Cardiac muscle cell (in vitro differentiated cells and primary cell): Measurements from ENCODE around the gene PILRA. TPM values are rescaled to one million over a fixed set of nuclear protein-coding genes. Genes with fewer than 3 reads are reported as not detected.
A peak's percentile ranks its signal among the peaks of the same experiment; 100 is the strongest.
"Not testable (repeated sequence)": the region's sequence is repeated elsewhere in the genome, so short reads cannot be mapped to it uniquely, and the experiment has no call there.

Experiments used
- DNase-seq, 2 donors: peaks; one replicate each; pipeline versions ENCODE4 v3.0.0 to v3.0.0-alpha.2; 2010 to 2017; ENCODE audit warnings: low read depth in 1 of 2, low spot score in 1 of 2
- H3K27ac ChIP-seq: fragments of 200-600 bp; sonication (generic); 2 replicates; pipeline ENCODE4 v1.5.1; 2016
- H3K27me3 ChIP-seq: fragments of 200-600 bp; sonication (generic); 2 replicates; pipeline ENCODE4 v1.6.0; 2016; ENCODE audit warnings: control low read depth
- H3K36me3 ChIP-seq: fragments of 200-600 bp; sonication (generic); 2 replicates; pipeline ENCODE4 v1.5.1; 2016; ENCODE audit warnings: control low read depth
- H3K4me1 ChIP-seq: fragments of 200-600 bp; sonication (generic); 2 replicates; pipeline ENCODE4 v1.8.1; 2017; ENCODE audit warnings: low read depth, mild to moderate bottlenecking, mixed run types
- H3K4me3 ChIP-seq: fragments of 200-600 bp; sonication (generic); 2 replicates; pipeline ENCODE4 v1.5.1; 2016; ENCODE audit warnings: mild to moderate bottlenecking
- H3K9me3 ChIP-seq: fragments of 200-600 bp; sonication (generic); 2 replicates; pipeline ENCODE4 v1.5.1; 2017; ENCODE audit warnings: low read depth, mild to moderate bottlenecking, control low read depth
- CTCF ChIP-seq: IDR thresholded peaks from 2 replicates; pipeline ENCODE4 v1.5.1; 2012; ENCODE audit warnings: low read depth, mild to moderate bottlenecking, low read length
- polyA plus RNA-seq: library from polyadenylated mRNA; unstranded; fragments of >200 nt; fragmentation: Nextera tagmentation; extraction: Ambion mirVana; gene quantifications from 2 replicates; pipeline ENCODE4 v1.2.1, GENCODE V29; 2016
- total RNA-seq: library from RNA; depleted of rRNA; stranded (reverse); fragments of >200 nt; gene quantifications from 2 replicates; pipeline ENCODE4 v1.2.3, GENCODE V29; 2016

PILRA gene
- total and polyA plus RNA-seq, 2 experiments from 2014 or later, result 3.1 to 4.0 TPM

GRCh38 chr7:100344560-100345287 is 28.6 kb upstream of the PILRA start:
- not testable (repeated sequence) for H3K4me1 ChIP-seq, H3K9me3 ChIP-seq, H3K4me3 ChIP-seq, H3K27me3 ChIP-seq
- peaks cover 37% of the 10 kb centered on the region for H3K36me3 ChIP-seq
- H3K27ac ChIP-seq, result peak overlapping the region; percentile 69
- peak; percentile 38 to 80 for DNase-seq
- peak; percentile 54 for TF ChIP-seq CTCF

DNA sequence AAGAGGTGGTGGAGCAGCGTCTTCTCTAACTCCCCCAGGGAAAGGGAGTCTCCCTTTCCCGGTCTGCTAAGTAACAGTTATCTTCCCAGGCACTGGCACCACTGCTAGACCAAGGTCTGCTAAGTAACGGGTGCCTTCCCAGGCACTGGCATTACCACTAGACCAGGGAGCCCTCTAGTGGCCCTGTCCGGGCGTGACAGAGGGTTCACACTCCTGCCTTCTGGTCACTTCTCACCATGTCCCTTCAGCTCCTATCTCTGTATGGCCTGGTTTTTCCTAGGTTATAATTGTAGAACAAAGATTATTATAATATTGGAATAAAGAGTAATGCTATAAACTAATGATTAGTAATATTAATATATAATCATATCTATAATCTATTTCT is 28.0 kb upstream of the PILRA start:
- H3K36me3 ChIP-seq, result peaks cover 41% of the 10 kb centered on the region
- peak; percentile 38 for TF ChIP-seq CTCF

GRCh38 chr7:100346921-100347320 is 26.4 kb upstream of the PILRA start:
- no peak overlapping the region for H3K27ac ChIP-seq
- no peaks in the 10 kb centered on the region for H3K27me3 ChIP-seq
- peaks cover 44% of the 10 kb centered on the region for H3K36me3 ChIP-seq
- H3K4me1 ChIP-seq, result peaks cover 4% of the 10 kb centered on the region
- DNase-seq, result no peak
- TF ChIP-seq CTCF, result no peak
- H3K9me3 ChIP-seq, result no peaks in the 10 kb centered on the region
- no peak overlapping the region for H3K4me3 ChIP-seq

More for the DNA sequence above, 28.0 kb upstream of the PILRA start:
- not testable (repeated sequence) for H3K9me3 ChIP-seq, H3K27ac ChIP-seq, H3K27me3 ChIP-seq, H3K4me3 ChIP-seq, H3K4me1 ChIP-seq
- peak; percentile 57 to 67 for DNase-seq

DNA sequence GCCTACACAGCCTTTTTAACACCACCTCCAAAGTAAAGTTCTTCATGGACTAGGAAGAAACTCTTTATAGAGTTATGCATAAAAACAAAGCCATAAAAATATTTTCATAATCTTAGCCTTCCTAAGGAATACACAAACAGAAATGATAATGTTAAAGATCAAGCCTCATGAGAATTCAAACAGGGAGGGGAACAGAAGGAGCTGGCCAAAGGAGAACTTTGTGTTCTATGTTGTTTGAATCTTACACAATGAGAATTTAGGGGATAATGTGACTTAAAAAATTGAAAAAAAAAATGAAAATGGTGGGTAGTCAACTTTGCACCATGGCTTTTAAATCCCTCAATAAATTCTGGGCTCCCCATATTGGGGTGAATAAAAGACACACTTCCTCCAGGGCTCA is 24.5 kb upstream of the PILRA start:
- no peaks in the 10 kb centered on the region for H3K27me3 ChIP-seq
- no peaks in the 10 kb centered on the region for H3K9me3 ChIP-seq
- H3K36me3 ChIP-seq, result peaks cover 47% of the 10 kb centered on the region
- DNase-seq, result no peak
- H3K27ac ChIP-seq, result no peak overlapping the region
- H3K4me1 ChIP-seq, result peaks cover 4% of the 10 kb centered on the region
- no peak for TF ChIP-seq CTCF
- no peak overlapping the region for H3K4me3 ChIP-seq

GRCh38 chr7:100349757-100350156 is 23.5 kb upstream of the PILRA start:
- TF ChIP-seq CTCF, result no peak
- Histone ChIP-seq H3K4me3 (no peak overlapping the region), H3K27me3 (no peaks in the 10 kb centered on the region), H3K27ac (no peak overlapping the region), H3K9me3 (no peaks in the 10 kb centered on the region), H3K36me3 (peaks cover 49% of the 10 kb centered on the region), H3K4me1 (peaks cover 2% of the 10 kb centered on the region)
- DNase-seq, result no peak
